Panc1 (cell line): ENCODE results near the gene ATP6V1G1. TPM values are rescaled to one million over a fixed set of nuclear protein-coding genes. Genes with fewer than 3 reads are reported as not detected.
"Not testable (repeated sequence)": the region's sequence is repeated elsewhere in the genome, so short reads cannot be mapped to it uniquely, and the experiment has no call there.

ENCODE experiments used
- ATAC-seq: fragments of 200-7000 bp; cut with Tn5 transposase; 2 replicates; pipeline ENCODE4 v1.9.1; 2020; ENCODE audit warnings: mild to moderate bottlenecking, moderate library complexity
- BruUV-seq: library from RNA; stranded (reverse); fragments of 400-500 nt; replicated peaks from 2 replicates; lab custom pipeline; 2021; lab: Mats Ljungman, UMichigan
- CTCF ChIA-PET: fragments of 300-600 bp; sonication (Branson Sonifier 250); formaldehyde crosslinking; loops from one replicate; lab custom pipeline; 2022; ENCODE audit warnings: antibody characterized with exemption; lab: Charles Lee
- POLR2A ChIA-PET: fragments of 300-600 bp; sonication (Branson Sonifier 250); formaldehyde crosslinking; loops from one replicate; lab custom pipeline; 2022; ENCODE audit warnings: antibody characterized with exemption; lab: Charles Lee
- DNase-seq: peaks from one replicate; pipeline ENCODE4 v3.0.0-alpha.2; 2010; ENCODE audit warnings: low read depth, low spot score
- H3K27ac ChIP-seq: 2 replicates; pipeline ENCODE4 v1.5.1; 2011; ENCODE audit warnings: mild to moderate bottlenecking, low read length, inconsistent platforms
- H3K27me3 ChIP-seq: fragments of 200-500 bp; sonication (Bioruptor generic); 2 replicates; pipeline ENCODE4 v1.6.0; 2014; ENCODE audit warnings: low read length, inconsistent platforms; ENCODE audit not compliant: control insufficient read depth, insufficient read depth
- H3K36me3 ChIP-seq: fragments of 200-500 bp; sonication (Bioruptor generic); 2 replicates; pipeline ENCODE4 v1.5.1; 2014; ENCODE audit warnings: inconsistent platforms, mild to moderate bottlenecking, low read length, moderate library complexity; ENCODE audit not compliant: control insufficient read depth, insufficient read depth
- H3K4me1 ChIP-seq: 2 replicates; pipeline ENCODE4 v1.5.1; 2011; ENCODE audit warnings: inconsistent platforms, mild to moderate bottlenecking, low read length, moderate library complexity; ENCODE audit not compliant: control insufficient read depth, insufficient read depth
- H3K4me3 ChIP-seq, 2 experiments: 2 replicates each; pipeline ENCODE4 v1.5.1; 2011 to 2012; ENCODE audit warnings: low read depth in 2 of 2, low read length in 2 of 2, mild to moderate bottlenecking in 2 of 2, inconsistent platforms in 1 of 2, moderate library complexity in 1 of 2
- H3K9me3 ChIP-seq: fragments of 200-500 bp; sonication (Bioruptor generic); 2 replicates; pipeline ENCODE4 v1.5.1; 2014; ENCODE audit warnings: low read depth, mild to moderate bottlenecking, inconsistent platforms, low read length, moderate library complexity; ENCODE audit not compliant: control insufficient read depth, insufficient read depth
- POLR2AphosphoS5 ChIP-seq: IDR thresholded peaks from 2 replicates; pipeline ENCODE4 v1.6.1; 2012; ENCODE audit warnings: mild to moderate bottlenecking, low read depth, low read length, moderate library complexity
- SIN3A ChIP-seq: IDR thresholded peaks from 2 replicates; pipeline ENCODE4 v1.6.1; 2012; ENCODE audit warnings: low read depth, mild to moderate bottlenecking, low read length, moderate library complexity, borderline replicate concordance; ENCODE audit not compliant: insufficient read depth
- TCF7L2 ChIP-seq: IDR thresholded peaks from 2 replicates; pipeline ENCODE4 v1.6.1; 2011; ENCODE audit warnings: mild to moderate bottlenecking, low read depth, low read length, inconsistent platforms
- in situ Hi-C: cut with HindIII; loops from 2 replicates; pipeline ENCODE4 v1.10.0; 2016; ENCODE audit warnings: low sequenced_read_pairs, low pct_unique_long_range_greater_than_20kb
- intact Hi-C: fragments of 100-400 bp; cut with micrococcal nuclease; formaldehyde crosslinking; loops from one replicate; pipeline ENCODE4 v1.10.0; 2022; ENCODE audit not compliant: unreplicated experiment
- total RNA-seq: library from RNA; stranded (reverse); gene quantifications from one replicate; pipeline ENCODE4 v1.2.1, GENCODE V29; 2021; ENCODE audit not compliant: unreplicated experiment
- TF ChIP-seq, protein P1 (sequence below), 2 experiments: IDR thresholded peaks; 2 replicates each; pipeline ENCODE4 v1.6.1; 2011 to 2012; ENCODE audit warnings: low read depth in 2 of 2, control low read depth in 1 of 2, low read length in 1 of 2, mild to moderate bottlenecking in 1 of 2, moderate library complexity in 1 of 2; ENCODE audit not compliant: insufficient read depth in 1 of 2
- TF ChIP-seq, protein P2 (sequence below): fragments of 450-650 bp; IDR thresholded peaks from 2 replicates; pipeline ENCODE4 v1.5.1; 2017; ENCODE audit warnings: mild to moderate bottlenecking

The ATP6V1G1 gene
- total RNA-seq, 1 experiment from 2014 or later = 71.8 TPM

DNA sequence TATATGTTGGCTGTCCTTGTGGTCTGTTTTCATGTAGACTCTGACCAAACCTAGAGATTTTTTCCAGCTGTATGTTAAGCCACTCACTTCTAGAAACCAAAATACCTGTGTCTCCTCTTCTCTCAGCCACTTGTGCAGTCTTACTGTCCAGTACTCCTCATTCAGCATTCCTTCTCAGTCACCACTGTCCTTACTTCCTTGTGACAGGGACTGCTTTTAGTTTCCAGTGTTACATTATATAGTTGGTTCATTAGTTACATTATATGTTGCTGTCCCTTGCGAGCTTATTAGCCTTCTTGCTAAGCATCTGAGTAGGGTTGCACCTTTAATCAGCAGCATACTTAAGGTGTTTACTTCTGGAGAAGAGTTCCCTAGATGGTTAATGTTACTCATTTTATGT is 4.3 kb downstream of the ATP6V1G1 start:
- ATAC-seq (no peak), DNase-seq (no peak)
- ChIA-PET CTCF (no interaction called here), POLR2A (interaction anchor here (0.6 to 1.1 kb wide), 2 partner anchors 11 to 428 kb away, joined by 3 to 4 read pairs; no protein-coding TSS in a partner anchor)
- H3K27ac ChIP-seq = no peak overlapping the region
- no TSS peak for BruUV-seq
- no peak for TF ChIP-seq POLR2AphosphoS5
- TF ChIP-seq TCF7L2 = no peak
- TF ChIP-seq, protein P1, sequence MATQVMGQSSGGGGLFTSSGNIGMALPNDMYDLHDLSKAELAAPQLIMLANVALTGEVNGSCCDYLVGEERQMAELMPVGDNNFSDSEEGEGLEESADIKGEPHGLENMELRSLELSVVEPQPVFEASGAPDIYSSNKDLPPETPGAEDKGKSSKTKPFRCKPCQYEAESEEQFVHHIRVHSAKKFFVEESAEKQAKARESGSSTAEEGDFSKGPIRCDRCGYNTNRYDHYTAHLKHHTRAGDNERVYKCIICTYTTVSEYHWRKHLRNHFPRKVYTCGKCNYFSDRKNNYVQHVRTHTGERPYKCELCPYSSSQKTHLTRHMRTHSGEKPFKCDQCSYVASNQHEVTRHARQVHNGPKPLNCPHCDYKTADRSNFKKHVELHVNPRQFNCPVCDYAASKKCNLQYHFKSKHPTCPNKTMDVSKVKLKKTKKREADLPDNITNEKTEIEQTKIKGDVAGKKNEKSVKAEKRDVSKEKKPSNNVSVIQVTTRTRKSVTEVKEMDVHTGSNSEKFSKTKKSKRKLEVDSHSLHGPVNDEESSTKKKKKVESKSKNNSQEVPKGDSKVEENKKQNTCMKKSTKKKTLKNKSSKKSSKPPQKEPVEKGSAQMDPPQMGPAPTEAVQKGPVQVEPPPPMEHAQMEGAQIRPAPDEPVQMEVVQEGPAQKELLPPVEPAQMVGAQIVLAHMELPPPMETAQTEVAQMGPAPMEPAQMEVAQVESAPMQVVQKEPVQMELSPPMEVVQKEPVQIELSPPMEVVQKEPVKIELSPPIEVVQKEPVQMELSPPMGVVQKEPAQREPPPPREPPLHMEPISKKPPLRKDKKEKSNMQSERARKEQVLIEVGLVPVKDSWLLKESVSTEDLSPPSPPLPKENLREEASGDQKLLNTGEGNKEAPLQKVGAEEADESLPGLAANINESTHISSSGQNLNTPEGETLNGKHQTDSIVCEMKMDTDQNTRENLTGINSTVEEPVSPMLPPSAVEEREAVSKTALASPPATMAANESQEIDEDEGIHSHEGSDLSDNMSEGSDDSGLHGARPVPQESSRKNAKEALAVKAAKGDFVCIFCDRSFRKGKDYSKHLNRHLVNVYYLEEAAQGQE (IDR thresholded peaks at IDR 0.05; ENCODE audit: insufficient read depth in 1 of 2, low read depth in 2 of 2, low read length in 1 of 2) = no peak
- TF ChIP-seq, protein P2, sequence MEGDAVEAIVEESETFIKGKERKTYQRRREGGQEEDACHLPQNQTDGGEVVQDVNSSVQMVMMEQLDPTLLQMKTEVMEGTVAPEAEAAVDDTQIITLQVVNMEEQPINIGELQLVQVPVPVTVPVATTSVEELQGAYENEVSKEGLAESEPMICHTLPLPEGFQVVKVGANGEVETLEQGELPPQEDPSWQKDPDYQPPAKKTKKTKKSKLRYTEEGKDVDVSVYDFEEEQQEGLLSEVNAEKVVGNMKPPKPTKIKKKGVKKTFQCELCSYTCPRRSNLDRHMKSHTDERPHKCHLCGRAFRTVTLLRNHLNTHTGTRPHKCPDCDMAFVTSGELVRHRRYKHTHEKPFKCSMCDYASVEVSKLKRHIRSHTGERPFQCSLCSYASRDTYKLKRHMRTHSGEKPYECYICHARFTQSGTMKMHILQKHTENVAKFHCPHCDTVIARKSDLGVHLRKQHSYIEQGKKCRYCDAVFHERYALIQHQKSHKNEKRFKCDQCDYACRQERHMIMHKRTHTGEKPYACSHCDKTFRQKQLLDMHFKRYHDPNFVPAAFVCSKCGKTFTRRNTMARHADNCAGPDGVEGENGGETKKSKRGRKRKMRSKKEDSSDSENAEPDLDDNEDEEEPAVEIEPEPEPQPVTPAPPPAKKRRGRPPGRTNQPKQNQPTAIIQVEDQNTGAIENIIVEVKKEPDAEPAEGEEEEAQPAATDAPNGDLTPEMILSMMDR = no peak
- no peak for TF ChIP-seq SIN3A
- H3K4me3 ChIP-seq = no peak overlapping the region
- H3K27me3 ChIP-seq = no peaks in the 10 kb centered on the region
- peaks cover 13% of the 10 kb centered on the region for H3K36me3 ChIP-seq
- H3K4me1 ChIP-seq = peaks cover 5% of the 10 kb centered on the region
- no peaks in the 10 kb centered on the region for H3K9me3 ChIP-seq
- intact Hi-C loops (no loop called here), in situ Hi-C loops (no loop called here)

DNA sequence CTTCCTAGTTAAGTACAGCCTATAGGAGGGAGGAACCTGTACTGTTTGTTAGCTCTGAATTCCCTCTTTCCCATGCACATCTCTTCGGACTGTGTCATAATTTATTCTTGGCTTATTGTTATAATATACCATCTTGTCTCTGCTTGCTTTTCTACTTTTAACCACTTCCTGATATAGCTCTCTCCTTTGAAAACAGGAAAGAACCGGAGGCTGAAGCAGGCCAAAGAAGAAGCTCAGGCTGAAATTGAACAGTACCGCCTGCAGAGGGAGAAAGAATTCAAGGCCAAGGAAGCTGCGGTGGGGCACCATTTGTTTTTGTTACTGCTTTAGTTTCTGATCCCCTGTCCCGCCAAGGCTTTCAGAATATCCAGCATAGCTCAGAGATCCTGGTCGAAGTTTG is 4.8 kb downstream of the ATP6V1G1 start:
- Histone ChIP-seq H3K9me3 (no peaks in the 10 kb centered on the region), H3K4me3 (no peak overlapping the region), H3K36me3 (peaks cover 13% of the 10 kb centered on the region), H3K27ac (no peak overlapping the region), H3K4me1 (peaks cover 5% of the 10 kb centered on the region), H3K27me3 (no peaks in the 10 kb centered on the region)
- TF ChIP-seq SIN3A (no peak), TCF7L2 (no peak)
- in situ Hi-C loops (no loop called here), intact Hi-C loops (no loop called here)
- POLR2A ChIA-PET = interaction anchor here (1.1 kb wide), 1 partner anchor 10 kb away, joined by 4 read pairs; no protein-coding TSS in a partner anchor
- DNase-seq (no peak), ATAC-seq (no peak)
- BruUV-seq = no TSS peak
- CTCF ChIA-PET = no interaction called here

DNA sequence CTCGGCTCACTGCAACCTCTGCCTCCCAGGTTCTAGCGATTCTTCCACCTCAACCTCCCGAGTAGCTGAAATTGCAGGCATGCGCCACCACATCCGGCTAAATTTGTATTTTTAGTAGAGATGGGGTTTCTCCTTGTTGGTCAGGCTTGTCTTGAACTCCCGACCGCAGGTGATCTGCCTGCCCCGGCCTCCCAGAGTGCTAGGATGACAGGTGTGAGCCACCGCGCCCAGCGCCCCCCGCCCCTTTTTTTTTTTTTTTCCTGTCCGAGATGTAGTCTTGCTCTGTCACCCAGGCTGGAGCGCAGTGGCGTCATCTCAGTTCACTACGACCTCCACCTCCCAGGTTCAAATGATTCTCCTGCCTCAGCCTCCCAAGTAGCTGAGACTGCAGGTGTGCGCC is 6.6 kb downstream of the ATP6V1G1 start:
- ChIA-PET CTCF (no interaction called here), POLR2A (no interaction called here)
- H3K27me3 ChIP-seq = no peaks in the 10 kb centered on the region
- DNase-seq (no peak), ATAC-seq (no peak)
- no TSS peak for BruUV-seq
- H3K4me1 ChIP-seq = peaks cover 5% of the 10 kb centered on the region
- intact Hi-C loops (no loop called here), in situ Hi-C loops (no loop called here)
- H3K9me3 ChIP-seq = no peaks in the 10 kb centered on the region
- no peak overlapping the region for H3K4me3 ChIP-seq
- peaks cover 11% of the 10 kb centered on the region for H3K36me3 ChIP-seq
- H3K27ac ChIP-seq = no peak overlapping the region
- TF ChIP-seq, protein P1 (IDR thresholded peaks at IDR 0.05; ENCODE audit: insufficient read depth in 1 of 2, low read depth in 2 of 2, low read length in 1 of 2) = no peak
- no peak for TF ChIP-seq POLR2AphosphoS5

DNA sequence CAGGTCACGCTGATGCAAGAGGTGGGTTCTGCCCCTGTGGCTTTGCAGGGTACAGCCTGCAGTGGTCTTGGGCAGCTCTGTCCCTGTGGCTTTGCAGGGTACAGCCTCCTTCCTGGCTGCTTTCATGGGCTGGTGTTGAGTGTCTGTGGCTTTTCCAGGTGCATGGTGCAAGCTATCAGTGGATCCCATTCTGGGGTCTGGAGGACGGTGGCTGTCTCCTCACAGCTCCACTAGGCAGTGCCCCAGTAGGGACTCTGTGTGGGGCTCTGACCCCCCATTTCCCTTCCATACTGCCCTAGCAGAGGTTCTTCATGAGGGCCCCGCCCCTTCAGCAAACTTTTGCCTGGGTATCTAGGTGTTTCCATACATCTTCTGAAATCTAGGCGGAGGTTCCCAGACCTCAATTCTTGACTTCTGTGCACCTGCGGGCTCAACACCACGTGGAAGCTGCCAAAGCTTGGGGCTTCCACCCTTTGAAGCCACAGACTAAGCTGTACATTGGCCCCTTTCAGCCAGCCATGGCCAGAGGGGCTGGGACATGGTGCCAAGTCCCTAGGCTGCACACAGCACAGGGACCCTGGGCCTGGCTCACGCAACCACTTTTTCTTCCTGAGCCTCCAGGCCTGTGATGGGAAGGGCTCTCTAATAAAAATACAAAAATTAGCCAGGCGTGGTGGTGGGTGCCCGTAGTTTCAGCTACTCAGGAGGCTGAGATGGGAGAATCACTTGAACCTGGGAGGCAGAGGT is 13.1 kb downstream of the ATP6V1G1 start:
- H3K36me3 ChIP-seq, CTCF ChIA-PET, intact Hi-C loops, H3K4me3 ChIP-seq, H3K4me1 ChIP-seq, POLR2A ChIA-PET, H3K27ac ChIP-seq, H3K9me3 ChIP-seq, in situ Hi-C loops, H3K27me3 ChIP-seq, BruUV-seq, ATAC-seq, DNase-seq: not testable (repeated sequence)
